Caco-2 (cell line): ENCODE data around the gene CCL24. TPM values are rescaled to one million over a fixed set of nuclear protein-coding genes. Genes with fewer than 3 reads are reported as not detected.
"Not testable (repeated sequence)": the region's sequence is repeated elsewhere in the genome, so short reads cannot be mapped to it uniquely, and the experiment has no call there.

Experiments
- BruUV-seq: library from RNA; stranded (reverse); fragments of 400-500 nt; replicated peaks from 2 replicates; lab custom pipeline; 2021; lab: Mats Ljungman, UMichigan
- CTCF ChIA-PET: fragments of 300-600 bp; sonication (Branson Sonifier 250); formaldehyde crosslinking; loops from one replicate; lab custom pipeline; 2022; ENCODE audit warnings: antibody characterized with exemption; lab: Charles Lee
- POLR2A ChIA-PET: fragments of 300-600 bp; sonication (Branson Sonifier 250); formaldehyde crosslinking; loops from one replicate; lab custom pipeline; 2022; ENCODE audit warnings: antibody characterized with exemption; lab: Charles Lee
- DNase-seq, 2 experiments: peaks; one replicate each; pipeline versions ENCODE4 v3.0.0 to v3.0.0-alpha.2; 2020 to 2022
- H3K27me3 ChIP-seq: replicated peaks from 2 replicates; pipeline ENCODE4 v1.6.0; 2011; ENCODE audit warnings: low read length; ENCODE audit not compliant: control insufficient read depth, insufficient read depth
- H3K36me3 ChIP-seq: 2 replicates; pipeline ENCODE4 v1.5.1; 2011; ENCODE audit warnings: low read length; ENCODE audit not compliant: control insufficient read depth, insufficient read depth
- H3K4me1 ChIP-seq: fragments of 250-450 bp; sonication (Bioruptor Pico); 2 replicates; pipeline ENCODE4 v1.5.1; 2020; ENCODE audit warnings: mild to moderate bottlenecking
- H3K4me3 ChIP-seq: 2 replicates; pipeline ENCODE4 v1.5.1; 2011; ENCODE audit warnings: low read depth, mild to moderate bottlenecking, control low read depth, low read length
- H3K9me3 ChIP-seq: fragments of 250-450 bp; sonication (Bioruptor Pico); 2 replicates; pipeline ENCODE4 v1.5.1; 2020; ENCODE audit warnings: mild to moderate bottlenecking, moderate library complexity
- H3K27ac Mint-ChIP-seq: one replicate; pipeline ENCODE4 v1.8.0; 2022; ENCODE audit warnings: mixed read lengths; ENCODE audit not compliant: unreplicated experiment
- H3K27me3 Mint-ChIP-seq: one replicate; pipeline ENCODE4 v1.8.0; 2022; ENCODE audit warnings: mixed read lengths; ENCODE audit not compliant: insufficient read depth, unreplicated experiment
- H3K36me3 Mint-ChIP-seq: one replicate; pipeline ENCODE4 v1.8.0; 2022; ENCODE audit warnings: mild to moderate bottlenecking, mixed read lengths; ENCODE audit not compliant: insufficient read depth, unreplicated experiment
- H3K4me1 Mint-ChIP-seq: one replicate; pipeline ENCODE4 v1.8.0; 2022; ENCODE audit warnings: low read depth, mixed read lengths; ENCODE audit not compliant: unreplicated experiment
- H3K4me3 Mint-ChIP-seq: one replicate; pipeline ENCODE4 v1.8.0; 2022; ENCODE audit warnings: mild to moderate bottlenecking, moderate library complexity, mixed read lengths; ENCODE audit not compliant: unreplicated experiment
- H3K9me3 Mint-ChIP-seq: one replicate; pipeline ENCODE4 v1.8.0; 2022; ENCODE audit warnings: mixed read lengths; ENCODE audit not compliant: unreplicated experiment
- intact Hi-C: fragments of 100-400 bp; cut with micrococcal nuclease; formaldehyde crosslinking; loops from one replicate; pipeline ENCODE4 v1.10.0; 2022; ENCODE audit not compliant: unreplicated experiment
- total RNA-seq: library from RNA; stranded (reverse); gene quantifications from 2 replicates; pipeline ENCODE4 v1.2.3, GENCODE V29; 2022
- TF ChIP-seq, protein P1 (sequence below), 2 experiments: fragments of 200-600 bp in 1 of 2; IDR thresholded peaks; 1 replicate in 1 of 2; 2 replicates in 1 of 2; pipeline versions ENCODE4 v1.5.1 to v1.8.0; 2011 to 2022; ENCODE audit warnings: antibody characterized with exemption in 1 of 2, control low read depth in 1 of 2, inconsistent platforms in 1 of 2, low read depth in 1 of 2, low read length in 1 of 2, mild to moderate bottlenecking in 1 of 2, moderate library complexity in 1 of 2; ENCODE audit not compliant: insufficient read depth in 1 of 2, severe bottlenecking in 1 of 2, unreplicated experiment in 1 of 2

Gene CCL24
- total RNA-seq, 1 experiment from 2014 or later, result not detected

DNA sequence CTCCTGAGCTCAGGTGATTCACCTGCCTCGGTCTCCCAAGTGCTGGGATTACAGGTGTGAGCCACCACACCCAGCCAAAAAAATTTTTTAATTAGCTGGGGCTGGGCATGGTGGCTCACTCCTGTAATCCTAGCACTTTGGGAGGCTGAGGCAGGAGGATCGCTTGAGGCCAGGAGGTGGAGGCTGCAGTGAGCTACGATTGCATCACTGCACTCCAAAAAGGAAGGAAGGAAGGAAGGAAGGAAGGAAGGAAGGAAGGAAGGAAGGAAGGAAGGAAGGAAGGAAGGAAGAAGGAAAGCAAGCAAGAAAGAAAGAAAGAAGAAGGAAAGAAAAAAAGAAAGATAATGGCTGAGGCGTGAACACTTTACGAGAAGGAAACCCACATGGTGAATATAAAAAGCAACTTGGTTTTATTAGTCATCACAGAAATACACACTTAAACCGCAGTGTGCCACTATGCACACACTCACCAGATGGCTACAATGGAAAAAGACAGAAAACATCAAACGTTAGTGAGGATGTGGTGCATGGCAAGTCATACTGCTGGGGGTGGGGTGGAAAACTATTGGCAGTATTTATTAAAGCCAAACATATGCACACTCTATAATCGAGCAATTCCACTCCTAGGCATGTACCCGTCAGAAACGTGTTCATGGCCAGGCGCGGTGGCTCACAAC, 37.2 kb downstream of the CCL24 start:
- no peaks in the 10 kb centered on the region for H3K9me3 Mint-ChIP-seq
- Histone ChIP-seq H3K9me3 (no peaks in the 10 kb centered on the region), H3K36me3 (no peaks in the 10 kb centered on the region), H3K27me3 (no peaks in the 10 kb centered on the region), H3K4me1 (no peaks in the 10 kb centered on the region; the same call in 1 of the 2 replicates), H3K4me3 (no peak overlapping the region)
- peaks cover 12% of the 10 kb centered on the region for H3K27me3 Mint-ChIP-seq
- no peak overlapping the region for H3K4me3 Mint-ChIP-seq
- CTCF ChIA-PET, result no interaction called here
- H3K36me3 Mint-ChIP-seq, result no peaks in the 10 kb centered on the region
- no peaks in the 10 kb centered on the region for H3K4me1 Mint-ChIP-seq
- no peak for DNase-seq
- no peak overlapping the region for H3K27ac Mint-ChIP-seq
- no TSS peak for BruUV-seq
- intact Hi-C loops, result no loop called here
- TF ChIP-seq, protein P1, sequence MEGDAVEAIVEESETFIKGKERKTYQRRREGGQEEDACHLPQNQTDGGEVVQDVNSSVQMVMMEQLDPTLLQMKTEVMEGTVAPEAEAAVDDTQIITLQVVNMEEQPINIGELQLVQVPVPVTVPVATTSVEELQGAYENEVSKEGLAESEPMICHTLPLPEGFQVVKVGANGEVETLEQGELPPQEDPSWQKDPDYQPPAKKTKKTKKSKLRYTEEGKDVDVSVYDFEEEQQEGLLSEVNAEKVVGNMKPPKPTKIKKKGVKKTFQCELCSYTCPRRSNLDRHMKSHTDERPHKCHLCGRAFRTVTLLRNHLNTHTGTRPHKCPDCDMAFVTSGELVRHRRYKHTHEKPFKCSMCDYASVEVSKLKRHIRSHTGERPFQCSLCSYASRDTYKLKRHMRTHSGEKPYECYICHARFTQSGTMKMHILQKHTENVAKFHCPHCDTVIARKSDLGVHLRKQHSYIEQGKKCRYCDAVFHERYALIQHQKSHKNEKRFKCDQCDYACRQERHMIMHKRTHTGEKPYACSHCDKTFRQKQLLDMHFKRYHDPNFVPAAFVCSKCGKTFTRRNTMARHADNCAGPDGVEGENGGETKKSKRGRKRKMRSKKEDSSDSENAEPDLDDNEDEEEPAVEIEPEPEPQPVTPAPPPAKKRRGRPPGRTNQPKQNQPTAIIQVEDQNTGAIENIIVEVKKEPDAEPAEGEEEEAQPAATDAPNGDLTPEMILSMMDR (IDR thresholded peaks at IDR 0.05; ENCODE audit: insufficient read depth in 1 of 2, low read depth in 1 of 2, low read length in 1 of 2, severe bottlenecking in 1 of 2, unreplicated experiment in 1 of 2), result no peak
- POLR2A ChIA-PET, result no interaction called here

DNA sequence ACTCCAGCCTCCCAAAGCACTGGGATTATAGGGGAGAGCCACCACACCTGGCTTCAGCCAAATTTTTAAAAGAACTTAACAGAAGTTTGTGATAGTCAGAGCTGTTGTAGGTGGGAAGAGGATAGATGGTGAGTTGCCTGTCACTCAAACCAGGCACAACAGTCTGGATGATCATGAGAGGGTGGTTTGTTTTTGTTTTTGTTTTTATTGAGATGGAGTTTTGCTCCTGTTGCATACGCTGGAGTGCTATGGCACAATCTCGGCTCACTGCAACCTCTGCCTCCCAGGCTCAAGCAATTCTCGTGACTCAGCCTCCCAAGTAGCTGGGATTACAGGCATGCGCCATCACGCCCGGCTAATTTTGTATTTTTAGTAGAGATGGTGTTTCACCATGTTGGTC, 39.6 kb downstream of the CCL24 start:
- DNase-seq, POLR2A ChIA-PET, H3K4me3 Mint-ChIP-seq, H3K9me3 Mint-ChIP-seq, H3K9me3 ChIP-seq, H3K27ac Mint-ChIP-seq, H3K36me3 Mint-ChIP-seq, H3K4me1 ChIP-seq, H3K36me3 ChIP-seq, intact Hi-C loops, CTCF ChIA-PET, H3K4me1 Mint-ChIP-seq, BruUV-seq, H3K27me3 ChIP-seq, H3K27me3 Mint-ChIP-seq, H3K4me3 ChIP-seq: not testable (repeated sequence)

DNA sequence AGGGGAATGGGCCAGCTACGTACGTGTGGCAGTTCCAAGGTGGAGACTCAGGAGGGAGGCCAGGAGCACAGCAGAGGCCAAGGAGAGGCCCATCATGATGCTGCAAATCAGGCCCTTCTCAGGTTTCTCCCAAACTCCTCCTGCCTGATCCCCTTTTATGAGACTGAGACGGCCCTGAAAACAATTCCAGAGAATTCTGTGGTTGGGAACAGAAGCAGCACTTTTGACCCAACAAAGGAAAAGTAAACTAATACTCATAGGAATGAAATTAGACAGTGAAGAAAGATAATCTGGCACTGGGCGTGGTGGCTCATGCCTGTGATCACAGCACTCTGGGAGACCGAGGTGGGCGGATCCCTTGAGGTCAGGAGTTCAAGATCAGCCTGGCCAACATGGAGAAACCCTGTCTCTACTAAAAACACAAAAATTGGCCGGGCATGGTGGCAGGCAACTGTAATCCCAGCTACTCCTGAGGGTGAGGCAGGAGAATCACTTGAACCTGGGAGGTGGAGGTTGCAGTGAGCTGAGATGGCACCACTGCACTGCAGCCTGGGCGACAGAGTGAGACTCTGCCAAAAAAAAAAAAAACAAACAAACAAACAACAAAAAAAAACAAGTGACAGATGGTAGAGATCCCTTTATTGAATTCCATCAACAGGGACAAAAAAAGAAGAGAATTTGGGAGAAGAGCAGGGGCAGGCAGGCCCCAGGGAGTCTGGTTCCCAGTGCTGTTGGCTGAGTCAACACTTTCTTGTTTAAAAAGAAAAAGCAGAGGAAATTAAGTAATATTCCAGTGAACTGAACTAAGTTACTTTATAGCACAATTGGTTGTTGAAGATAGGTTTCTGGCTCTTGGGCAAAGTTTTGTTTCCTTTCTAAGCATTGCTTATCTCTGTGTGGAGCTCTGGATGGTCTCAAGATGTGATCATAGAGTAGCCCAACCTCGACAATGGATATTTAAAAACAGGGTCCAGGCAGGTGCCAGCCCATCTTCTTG, 41.2 kb downstream of the CCL24 start, which contains the start of gene CCL26:
Gene CCL26 (minus strand): TSS at position 131 of the 997 bp plus-strand sequence. CDS start 35 bp downstream, at position 96.
- H3K36me3 Mint-ChIP-seq, result no peaks in the 10 kb centered on the region
- H3K27ac Mint-ChIP-seq, result no peak within 1 kb of the TSS
- H3K9me3 Mint-ChIP-seq, result no peaks in the 10 kb centered on the region
- H3K4me1 Mint-ChIP-seq, result no peaks in the 10 kb centered on the region
- intact Hi-C loops, result no loop called here
- Histone ChIP-seq H3K36me3 (no peaks in the 10 kb centered on the region), H3K27me3 (no peaks in the 10 kb centered on the region), H3K4me1 (no peaks in the 10 kb centered on the region; the same call in 1 of the 2 replicates), H3K9me3 (no peaks in the 10 kb centered on the region), H3K4me3 (no peak within 1 kb of the TSS)
- H3K4me3 Mint-ChIP-seq, result no peak within 1 kb of the TSS
- TF ChIP-seq, protein P1 (IDR thresholded peaks at IDR 0.05; ENCODE audit: insufficient read depth in 1 of 2, low read depth in 1 of 2, low read length in 1 of 2, severe bottlenecking in 1 of 2, unreplicated experiment in 1 of 2), result no peak
- POLR2A ChIA-PET, result no interaction called here
- DNase-seq, result no peak
- CTCF ChIA-PET, result no interaction called here
- no TSS peak for BruUV-seq
- H3K27me3 Mint-ChIP-seq, result no peaks in the 10 kb centered on the region
